ENCODE data around the gene KAT2A.

DNA sequence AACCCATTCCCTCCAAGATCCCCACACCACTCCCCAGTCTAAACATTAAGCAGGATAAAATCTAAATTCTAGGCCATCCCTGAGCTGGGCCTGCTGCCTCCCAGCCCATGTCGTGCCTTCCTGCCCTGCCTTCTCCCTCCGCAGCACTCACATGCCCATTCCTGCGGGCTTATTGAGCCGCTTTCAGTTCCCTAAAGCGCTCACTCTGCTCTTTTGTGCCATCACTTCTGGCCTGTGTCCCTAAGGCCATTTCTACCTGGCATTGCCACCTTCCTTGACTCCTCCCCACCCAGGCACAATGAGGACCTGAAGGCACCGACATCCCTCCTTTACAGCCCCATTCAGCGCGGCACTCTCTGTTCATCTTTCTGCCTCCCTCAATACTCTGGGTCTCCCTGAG is 46.6 kb upstream of the KAT2A start:
- TF ChIP-seq, protein P1, sequence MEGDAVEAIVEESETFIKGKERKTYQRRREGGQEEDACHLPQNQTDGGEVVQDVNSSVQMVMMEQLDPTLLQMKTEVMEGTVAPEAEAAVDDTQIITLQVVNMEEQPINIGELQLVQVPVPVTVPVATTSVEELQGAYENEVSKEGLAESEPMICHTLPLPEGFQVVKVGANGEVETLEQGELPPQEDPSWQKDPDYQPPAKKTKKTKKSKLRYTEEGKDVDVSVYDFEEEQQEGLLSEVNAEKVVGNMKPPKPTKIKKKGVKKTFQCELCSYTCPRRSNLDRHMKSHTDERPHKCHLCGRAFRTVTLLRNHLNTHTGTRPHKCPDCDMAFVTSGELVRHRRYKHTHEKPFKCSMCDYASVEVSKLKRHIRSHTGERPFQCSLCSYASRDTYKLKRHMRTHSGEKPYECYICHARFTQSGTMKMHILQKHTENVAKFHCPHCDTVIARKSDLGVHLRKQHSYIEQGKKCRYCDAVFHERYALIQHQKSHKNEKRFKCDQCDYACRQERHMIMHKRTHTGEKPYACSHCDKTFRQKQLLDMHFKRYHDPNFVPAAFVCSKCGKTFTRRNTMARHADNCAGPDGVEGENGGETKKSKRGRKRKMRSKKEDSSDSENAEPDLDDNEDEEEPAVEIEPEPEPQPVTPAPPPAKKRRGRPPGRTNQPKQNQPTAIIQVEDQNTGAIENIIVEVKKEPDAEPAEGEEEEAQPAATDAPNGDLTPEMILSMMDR (IDR thresholded peaks at IDR 0.05): no peak
- TF ChIP-seq EZH2phosphoT487 (IDR thresholded peaks at IDR 0.05) (no peak), EZH2 (IDR thresholded peaks at IDR 0.05) (no peak)

Measured in neural progenitor cell (in vitro differentiated cells).